Sciatic nerve (tissue), 2 donors: ENCODE results near the gene FA2H. TPM values are rescaled to one million over a fixed set of nuclear protein-coding genes. Genes with fewer than 3 reads are reported as not detected.
"Not testable (repeated sequence)": the region's sequence is repeated elsewhere in the genome, so short reads cannot be mapped to it uniquely, and the experiment has no call there.

Source experiments
- ATAC-seq: fragments of 200-7000 bp; cut with Tn5 transposase; one replicate; pipeline ENCODE4 v1.9.1; 2020; ENCODE audit warnings: mild to moderate bottlenecking, moderate library complexity
- DNase-seq: peaks from one replicate; pipeline ENCODE4 v3.0.0-alpha.2; 2020; ENCODE audit warnings: low spot score
- intact Hi-C: fragments of 100-400 bp; cut with DNase I; formaldehyde crosslinking; loops from one replicate; pipeline ENCODE4 v1.14.2; 2022
- total RNA-seq: library from RNA; stranded (reverse); fragmentation: NEBNext Ultra II Directional; extraction: Animal tissue kit (Norgen Biotek cat#: 25700); gene quantifications from one replicate; pipeline ENCODE4 v1.2.1, GENCODE V29; 2021
- donor health status: DM: no; HTN: no; CAD: no.
- donor health status: DM: no; HTN: no; CAD: no.

The FA2H gene
- total RNA-seq, 1 donor from 2014 or later, result 52.2 TPM

DNA sequence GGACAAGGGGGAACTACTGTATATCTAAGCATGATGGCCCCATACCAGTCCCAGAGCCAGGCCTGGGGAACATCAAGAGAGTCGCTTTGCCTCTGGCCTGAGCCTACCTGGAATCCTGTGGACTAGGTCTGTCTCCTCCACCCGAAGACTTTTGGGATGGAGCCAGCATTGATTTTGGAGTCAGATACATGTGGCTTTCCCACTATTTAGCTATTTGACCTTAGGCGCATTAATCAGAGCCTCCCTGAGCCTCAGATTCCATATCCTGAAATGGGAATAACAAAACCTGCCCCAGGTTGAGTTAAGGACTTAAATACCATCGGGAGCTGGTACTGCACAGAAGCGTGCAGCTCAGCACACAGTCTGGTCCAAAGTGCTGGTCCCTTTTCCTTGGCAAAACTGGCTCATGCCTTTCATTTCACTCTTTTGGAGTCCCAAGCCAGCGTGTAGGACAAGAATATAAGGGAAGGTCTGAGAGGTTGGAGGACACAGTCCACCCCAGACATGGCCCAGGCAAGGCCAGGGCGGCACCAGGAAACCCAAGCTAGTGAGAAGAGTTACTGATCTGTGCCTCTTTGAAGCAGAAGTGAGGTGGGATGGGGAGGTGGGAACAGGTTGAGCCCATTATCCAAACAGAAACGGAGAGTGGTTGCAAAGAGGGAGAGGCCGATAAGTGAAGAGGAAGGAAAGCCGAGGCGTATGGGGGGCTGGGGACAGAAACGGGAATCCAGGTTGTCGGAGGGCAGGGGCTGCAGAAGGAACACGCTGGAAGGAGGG is 986 bp downstream of the FA2H start:
- intact Hi-C loops, result no loop called here
- DNase-seq, result no peak
- no peak for ATAC-seq

DNA sequence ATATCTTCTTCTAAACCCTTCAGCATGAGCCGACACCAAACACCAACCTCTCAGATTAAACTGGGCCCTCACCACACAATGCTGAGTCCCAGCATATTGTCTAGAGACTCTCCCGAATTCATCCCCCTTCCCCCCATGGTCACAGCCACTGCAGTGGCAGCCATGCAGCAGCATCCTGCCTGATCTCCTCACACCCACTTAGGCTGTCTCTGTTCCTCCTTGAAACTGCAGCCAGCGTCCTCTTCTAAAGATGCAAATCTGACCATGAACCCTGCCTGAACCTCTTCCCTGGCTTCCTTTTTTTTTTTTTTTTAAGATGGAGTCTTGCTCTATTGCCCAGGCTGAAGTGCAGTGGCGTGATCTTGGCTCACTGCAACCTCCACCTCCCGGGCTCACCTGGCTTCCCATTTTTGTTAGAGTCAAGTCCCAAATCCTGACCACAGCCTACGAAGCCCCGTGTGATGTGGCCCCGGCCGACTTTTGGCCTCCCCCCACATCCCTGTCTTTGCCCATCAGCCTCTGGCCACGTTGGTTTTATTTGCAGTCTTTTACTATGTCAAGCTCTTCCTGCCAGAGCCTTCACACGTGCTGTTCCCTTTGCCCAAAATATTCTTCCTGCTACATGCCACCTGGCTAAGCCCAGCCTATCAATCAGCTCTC is 2.8 kb downstream of the FA2H start:
- ATAC-seq, result no peak
- no peak for DNase-seq
- intact Hi-C loops, result no loop called here

DNA sequence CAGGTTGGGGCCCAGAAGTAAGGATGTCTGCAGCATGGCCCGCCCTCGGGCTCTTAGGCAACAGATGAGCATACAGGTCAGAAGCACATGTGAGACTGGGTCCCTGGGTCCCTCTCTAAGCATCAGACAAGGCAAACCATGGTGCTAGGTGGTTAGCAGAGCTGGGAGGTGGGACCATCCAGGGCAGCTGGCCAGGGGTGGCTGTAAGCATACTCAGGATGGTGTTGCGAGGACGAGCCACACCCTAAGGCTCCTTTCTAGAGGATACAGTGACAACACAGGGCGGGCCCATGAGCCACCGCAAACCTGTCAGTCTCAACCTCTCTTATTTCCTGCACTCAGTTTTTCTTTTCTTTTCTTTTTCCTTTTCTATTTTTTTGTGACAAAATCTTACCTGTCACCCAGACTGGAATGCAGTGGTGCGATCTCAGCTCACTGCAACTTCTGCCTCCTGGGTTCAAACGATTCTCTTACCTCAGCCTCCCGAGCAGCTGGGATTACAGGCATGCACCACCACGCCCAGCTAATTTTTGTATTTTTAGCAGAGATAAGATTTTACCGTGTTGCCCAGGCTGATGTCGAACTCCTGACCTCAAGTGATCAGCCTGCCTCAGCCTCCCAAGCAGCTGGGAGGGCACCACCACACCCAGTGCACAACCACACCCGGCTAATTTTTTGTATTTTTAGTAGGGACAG is 3.6 kb downstream of the FA2H start:
- DNase-seq (no peak), ATAC-seq (no peak)
- intact Hi-C loops, result no loop called here

DNA sequence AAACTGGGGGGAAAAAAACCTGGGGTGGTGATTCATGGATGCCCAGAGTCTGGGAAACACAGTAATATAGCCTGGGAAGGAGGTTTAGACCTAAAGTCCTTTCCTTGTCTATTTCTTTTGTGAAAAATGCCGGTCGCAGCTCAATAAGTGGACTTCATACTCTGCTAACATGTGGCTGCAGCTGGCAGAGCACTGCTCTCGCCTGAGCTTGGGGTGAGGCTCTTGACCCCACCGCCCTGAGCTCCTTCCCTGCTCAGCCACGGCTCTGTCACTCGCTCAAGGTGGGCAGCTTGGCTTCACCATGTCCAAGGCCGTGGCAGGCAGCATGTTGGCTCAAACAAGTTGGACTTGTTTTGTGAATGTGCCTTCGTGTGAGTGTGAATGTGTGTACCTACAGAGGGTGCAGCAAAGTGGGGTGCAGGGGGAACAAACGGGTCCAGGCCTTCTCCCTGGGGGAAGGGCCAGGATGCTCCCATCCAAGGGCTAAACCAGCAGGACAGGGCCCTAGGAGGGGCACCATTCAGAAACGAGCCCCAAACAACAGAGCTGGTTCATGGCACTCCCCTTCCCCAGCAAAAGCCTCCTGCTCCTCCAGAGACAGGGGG is 4.9 kb downstream of the FA2H start:
- DNase-seq (no peak), ATAC-seq (no peak)
- intact Hi-C loops, result no loop called here

DNA sequence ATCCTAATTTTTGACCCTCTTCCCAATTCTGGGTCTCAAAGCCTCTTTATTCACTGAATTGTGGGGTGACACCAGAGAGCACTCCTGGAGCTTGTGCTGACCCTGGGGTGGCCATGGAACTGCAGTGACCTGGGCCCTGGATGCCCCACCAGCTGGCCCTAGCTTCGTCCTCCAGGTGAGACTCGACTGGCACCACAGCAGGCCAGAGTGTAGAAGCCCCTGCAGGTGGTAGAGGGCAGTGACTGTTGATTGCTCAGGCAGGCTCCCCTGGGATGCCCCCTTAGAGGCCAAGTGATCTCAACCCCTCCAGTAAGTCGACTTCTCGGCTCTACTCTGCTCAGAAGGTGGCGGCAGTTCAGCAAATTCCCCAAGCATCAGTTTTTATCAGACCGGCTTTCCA is 6.4 kb downstream of the FA2H start:
- intact Hi-C loops, result no loop called here
- DNase-seq, result no peak

DNA sequence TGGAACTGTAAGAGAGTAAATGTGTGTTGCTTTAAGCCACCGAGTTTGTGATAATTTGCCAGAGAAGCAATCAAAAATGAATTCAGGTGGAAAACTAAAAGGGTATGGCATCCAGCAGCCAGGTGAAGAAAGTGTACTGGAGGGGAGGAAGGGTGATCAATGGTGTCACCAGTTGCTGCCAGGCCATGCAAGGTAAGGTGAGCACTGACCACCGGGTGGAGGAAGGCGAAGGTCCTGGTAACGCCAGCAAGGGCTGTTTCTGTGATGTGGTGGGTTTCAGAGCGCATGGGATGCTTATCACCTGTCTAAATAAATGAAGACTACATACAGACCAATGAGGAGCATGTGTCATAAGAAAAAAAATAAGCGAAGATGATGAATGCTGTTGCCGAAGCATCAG is 6.9 kb downstream of the FA2H start:
- intact Hi-C loops, result no loop called here
- DNase-seq (no peak), ATAC-seq (no peak)

More for the DNA sequence above, 6.4 kb downstream of the FA2H start:
- peak; percentile 63 for ATAC-seq

DNA sequence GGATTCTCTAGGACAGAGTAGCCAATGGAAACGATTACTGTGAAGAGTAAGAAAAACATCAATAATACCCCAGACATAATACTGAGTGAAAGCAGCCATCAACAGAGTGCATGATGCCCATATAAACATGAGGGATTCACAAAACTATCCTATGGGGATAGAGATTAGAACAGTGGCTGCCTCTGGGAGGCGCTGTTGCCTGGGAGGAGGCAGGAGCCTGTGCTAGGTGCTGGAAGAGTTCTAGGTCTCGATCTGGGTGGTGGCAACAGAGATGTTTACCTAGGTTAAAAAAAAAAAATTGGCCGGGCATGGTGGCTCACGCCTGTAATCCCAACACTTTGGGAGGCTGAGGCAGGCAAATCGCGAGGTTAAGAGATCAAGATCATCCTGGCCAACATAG is 7.9 kb downstream of the FA2H start:
- ATAC-seq, result no peak
- intact Hi-C loops, result no loop called here
- DNase-seq, result no peak

DNA sequence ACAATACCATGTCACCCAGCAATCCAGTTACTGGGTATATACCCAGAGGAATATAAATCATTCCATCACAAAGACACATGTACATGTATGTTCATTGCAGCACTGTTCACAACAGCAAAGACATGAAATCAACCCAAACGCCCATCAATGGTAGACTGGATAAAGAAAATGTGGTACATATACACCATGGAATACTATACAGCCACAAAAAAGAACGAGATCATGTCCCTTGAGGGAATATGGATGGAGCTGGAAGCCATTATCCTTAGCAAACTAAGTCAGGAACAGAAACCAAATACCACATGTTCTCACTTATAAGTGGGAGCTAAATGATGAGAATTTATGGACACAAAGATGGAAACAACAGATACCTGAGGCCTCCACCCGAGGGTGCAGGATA is 10.4 kb downstream of the FA2H start:
- intact Hi-C loops, DNase-seq, ATAC-seq: not testable (repeated sequence)

DNA sequence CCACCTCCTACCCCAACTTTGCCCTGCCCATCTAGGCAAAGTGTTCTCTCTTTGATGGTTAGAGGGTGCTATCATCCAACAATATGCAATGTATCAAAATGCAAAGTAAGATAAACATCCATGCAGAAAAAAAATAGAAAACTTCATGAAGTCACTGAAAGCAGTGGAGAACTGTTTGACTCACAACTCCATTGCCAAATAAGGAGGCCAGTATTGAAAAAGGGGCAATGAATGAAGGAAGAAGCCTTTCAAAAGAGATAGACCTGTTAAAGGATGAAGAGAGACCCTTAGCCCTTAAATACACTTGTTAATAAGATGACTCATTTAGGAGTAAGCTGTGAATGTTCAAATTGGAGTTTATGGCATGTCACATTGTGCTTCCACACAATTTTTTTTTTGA is 13.0 kb downstream of the FA2H start:
- ATAC-seq, result no peak
- intact Hi-C loops, result no loop called here
- DNase-seq, result no peak

DNA sequence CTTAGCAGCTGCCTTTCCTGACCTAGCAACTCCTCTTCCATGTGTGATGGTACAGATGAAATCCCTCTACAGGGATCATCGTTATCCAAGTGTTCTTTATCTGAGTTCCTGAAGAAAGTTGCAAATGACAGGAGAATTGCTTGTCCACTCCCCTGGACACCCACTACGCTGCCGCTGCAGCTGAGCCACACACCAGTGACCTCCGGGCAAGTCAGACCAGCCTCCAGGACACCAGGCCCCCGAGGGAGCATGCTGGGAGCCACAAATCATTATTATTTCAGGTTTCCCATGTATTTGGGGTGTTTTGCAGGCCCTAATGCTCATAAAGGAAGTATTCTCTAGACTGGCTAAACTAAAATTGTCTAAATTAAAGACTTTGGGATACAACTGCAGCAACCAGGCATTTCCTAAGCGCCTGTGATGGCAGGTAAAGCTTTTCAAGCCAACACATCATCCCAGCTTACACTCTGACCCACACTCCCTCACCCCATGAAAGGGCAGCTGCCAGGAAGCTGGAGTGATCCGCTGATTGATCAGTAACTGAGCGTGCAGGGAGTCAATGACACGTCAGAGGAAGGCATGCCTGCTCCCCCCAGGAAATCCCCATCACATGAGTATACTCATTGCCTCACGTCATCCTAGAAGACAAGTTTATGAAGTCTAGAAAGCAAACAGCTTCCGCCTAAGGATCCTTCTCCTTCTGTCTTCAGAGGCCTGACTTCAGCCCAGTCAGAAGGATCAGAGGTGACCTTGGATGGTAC is 14.4 kb downstream of the FA2H start:
- intact Hi-C loops, result no loop called here
- ATAC-seq (no peak), DNase-seq (peak; percentile 35)

DNA sequence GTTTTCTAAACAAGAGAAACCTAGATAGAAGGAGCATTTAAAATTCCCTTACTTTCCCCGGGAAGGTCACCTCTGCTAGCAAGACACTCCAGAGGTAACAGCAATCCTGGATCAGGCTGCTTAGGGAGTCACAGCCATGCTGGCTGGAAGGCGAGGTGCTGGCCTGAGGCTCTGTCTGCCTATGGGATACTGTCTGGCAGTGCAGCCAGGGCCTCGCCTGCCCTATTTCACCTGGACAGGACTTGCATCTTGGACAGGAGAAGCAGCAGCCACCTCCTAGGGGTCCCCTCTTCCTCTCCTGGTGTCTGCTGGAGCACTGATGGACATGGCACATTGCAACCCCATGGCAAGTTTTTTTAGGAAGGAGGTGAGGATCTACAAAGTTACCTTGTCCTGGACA is 15.1 kb downstream of the FA2H start:
- DNase-seq (peak; percentile 34), ATAC-seq (no peak)
- intact Hi-C loops, result no loop called here

DNA sequence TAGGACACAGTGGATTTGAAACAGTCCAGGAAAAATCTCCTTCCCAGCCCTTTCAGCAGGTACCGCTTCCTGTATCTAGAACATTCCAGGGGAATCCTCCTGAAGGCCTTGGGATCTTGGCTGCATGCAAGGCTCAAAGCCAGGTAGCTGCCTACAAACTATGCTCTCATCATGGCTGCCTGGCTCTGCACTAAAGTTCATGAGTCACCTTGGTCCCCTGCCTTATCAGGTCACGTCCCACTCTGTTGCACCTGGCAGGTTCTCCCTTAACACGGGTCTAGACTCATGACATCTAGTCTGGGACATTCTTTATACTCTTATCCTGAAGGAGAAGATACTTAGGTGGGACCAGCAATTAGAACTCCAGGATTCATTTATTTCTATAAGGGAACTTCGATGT is 15.8 kb downstream of the FA2H start:
- intact Hi-C loops, result no loop called here
- ATAC-seq (no peak), DNase-seq (peak; percentile 14)

DNA sequence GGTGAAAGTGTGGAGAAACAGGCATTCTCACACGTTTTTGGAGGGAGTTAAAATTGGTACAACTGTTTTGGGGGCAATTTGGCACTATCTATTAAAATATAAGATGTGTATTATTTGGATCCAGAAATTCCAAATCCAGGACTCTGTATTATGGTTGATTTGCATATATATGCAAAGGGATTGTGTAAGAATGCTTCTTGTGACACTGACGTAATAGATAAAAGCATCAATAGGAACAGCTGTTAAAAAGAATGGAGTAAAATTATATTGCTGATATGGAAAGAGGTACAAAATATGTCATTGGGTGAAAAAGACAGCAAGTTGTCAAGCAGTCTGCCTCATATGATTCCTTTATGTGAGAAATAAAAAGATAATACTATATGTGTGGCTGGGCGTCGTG is 17.3 kb downstream of the FA2H start:
- intact Hi-C loops, result no loop called here
- no peak for DNase-seq
- no peak for ATAC-seq

DNA sequence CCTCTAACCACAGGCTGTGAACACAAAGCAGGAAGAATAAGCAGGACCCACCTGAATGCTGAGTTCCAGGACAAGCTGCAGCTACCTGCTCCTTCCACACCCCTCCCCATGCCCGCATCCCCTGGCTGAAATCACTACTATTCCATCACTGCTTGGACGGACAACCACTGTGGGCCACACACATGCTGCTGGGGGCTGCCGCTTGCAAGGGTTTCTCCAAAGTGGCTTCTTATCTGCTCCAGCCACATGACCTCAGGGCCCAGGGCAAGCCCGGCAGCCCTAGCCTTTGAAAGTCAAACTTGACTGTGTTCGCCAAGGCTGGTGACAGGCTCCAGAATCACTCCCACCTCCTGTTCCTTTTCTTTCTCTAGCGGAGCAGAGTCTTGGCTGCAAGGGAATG is 18.4 kb downstream of the FA2H start:
- DNase-seq (no peak), ATAC-seq (no peak)
- intact Hi-C loops, result no loop called here

DNA sequence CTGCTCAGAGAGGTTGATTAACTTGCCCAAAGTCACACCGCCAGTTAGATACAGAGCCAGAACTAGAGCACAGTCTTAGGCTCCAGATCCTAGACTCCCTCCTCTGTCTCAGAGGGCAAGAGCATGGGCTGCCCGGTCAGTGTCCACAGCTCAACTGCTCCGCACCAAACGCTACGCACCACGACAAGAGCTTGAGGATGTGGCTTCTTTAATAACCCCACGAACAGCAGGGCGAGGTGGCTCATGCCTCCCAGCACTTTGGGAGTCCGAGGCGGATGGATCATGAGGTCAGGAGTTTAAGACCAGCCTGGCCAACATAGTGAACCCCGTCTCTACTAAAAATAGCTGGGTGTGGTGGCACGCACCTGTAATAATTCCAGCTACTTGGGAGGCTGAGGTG is 21.4 kb downstream of the FA2H start:
- no peak for ATAC-seq
- DNase-seq, result no peak
- intact Hi-C loops, result no loop called here

DNA sequence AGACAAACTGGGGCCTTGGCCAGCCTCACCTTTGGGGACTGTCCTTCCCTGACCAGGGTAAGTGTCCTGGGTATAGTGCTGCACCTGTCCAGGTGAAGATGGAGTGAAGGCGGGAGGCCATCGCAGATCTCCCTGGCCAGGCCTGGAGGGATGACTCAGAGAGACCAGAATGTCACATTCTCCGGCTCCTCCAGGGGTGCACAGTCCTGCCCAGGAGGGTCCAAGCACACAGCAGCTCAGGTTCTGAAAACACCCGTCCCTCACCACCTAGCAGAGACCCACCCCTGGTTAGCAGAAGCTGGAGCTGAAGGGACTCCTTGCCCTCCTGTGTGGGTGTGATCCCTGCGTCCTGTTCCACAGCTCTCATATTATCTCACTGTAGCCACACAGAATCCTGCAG is 21.9 kb downstream of the FA2H start:
- intact Hi-C loops, result no loop called here
- no peak for ATAC-seq
- DNase-seq, result no peak

DNA sequence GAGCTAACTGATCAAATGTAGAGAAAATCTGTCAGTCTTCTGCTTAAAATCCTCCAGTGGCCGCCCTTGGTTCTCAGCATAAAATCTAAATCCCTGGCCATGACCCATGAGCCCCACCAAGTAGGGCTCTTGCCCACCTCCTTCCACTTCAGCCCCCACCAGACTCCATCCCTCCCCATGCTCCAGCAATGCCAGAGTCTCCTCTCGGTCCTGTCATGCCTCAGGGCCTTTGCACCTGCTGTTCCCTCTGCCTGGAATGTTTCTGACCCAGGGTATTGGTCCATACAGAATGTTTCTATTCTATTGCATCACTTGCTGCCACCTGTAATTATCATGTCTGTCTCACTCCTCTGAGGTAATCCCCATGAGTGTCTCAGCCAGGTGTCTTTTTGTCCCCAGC is 22.4 kb downstream of the FA2H start:
- intact Hi-C loops, result no loop called here
- ATAC-seq, result no peak
- DNase-seq, result no peak

DNA sequence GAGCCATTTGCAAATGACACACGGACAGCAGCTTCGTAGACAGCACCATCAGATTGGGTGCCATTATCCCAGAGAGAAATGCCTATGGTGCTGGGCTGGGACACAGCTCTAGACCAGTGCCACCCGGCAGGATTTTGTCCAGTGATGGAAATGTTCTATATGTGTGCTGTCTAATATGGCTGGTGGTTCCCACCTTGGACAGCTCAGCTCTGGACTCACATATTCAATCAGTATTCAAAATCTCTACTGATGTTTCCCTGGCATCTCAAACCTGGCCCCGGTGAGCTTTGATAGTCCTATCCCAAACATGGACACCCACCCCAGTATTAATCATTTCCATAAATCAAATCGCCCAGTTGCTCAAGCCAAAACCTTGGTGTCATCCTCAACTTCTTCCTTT is 23.0 kb downstream of the FA2H start:
- ATAC-seq (no peak), DNase-seq (no peak)
- intact Hi-C loops, result no loop called here
